H1 (cell line): Measurements from ENCODE around the gene ARHGEF40. TPM values are rescaled to one million over a fixed set of nuclear protein-coding genes. Genes with fewer than 3 reads are reported as not detected.

Experiments
- CTBP2 ChIP-seq: IDR thresholded peaks from 2 replicates; pipeline ENCODE4 v1.7.0; 2011; ENCODE audit warnings: borderline replicate concordance, mild to moderate bottlenecking, moderate library complexity, mixed read lengths, low read length; ENCODE audit not compliant: insufficient read depth, insufficient read length
- polyA plus RNA-seq, 7 experiments: library from polyadenylated mRNA; depleted of rRNA in 3 of 7; stranded (reverse) in 5 of 7; unstranded in 2 of 7; fragments of >200 nt in 5 of 7; fragments of 200-250 nt in 2 of 7; gene quantifications; 1 replicate in 5 of 7; 2 replicates in 1 of 7; 4 replicates in 1 of 7; pipeline versions ENCODE4 v1.2.1 to v1.2.3, GENCODE V29; 2011 to 2013; ENCODE audit warnings: missing spikeins in 2 of 7, mixed read lengths in 2 of 7
- total RNA-seq: library from RNA; stranded (reverse); fragmentation: NEBNext Ultra II Directional; extraction: Animal tissue kit (Norgen Biotek cat#: 25700); gene quantifications from 2 replicates; pipeline ENCODE4 v1.2.1, GENCODE V29; 2021

The ARHGEF40 gene
- total and polyA plus RNA-seq, 2 of the 8 experiments (the other 6 are each of a cell fraction or from before 2014, with no cell fraction given): 53.1 to 101 TPM

GRCh38 chr14:21034707-21035106 lies 35.4 kb upstream of the ARHGEF40 start, which contains the start of gene RNASE13 (continued):
- no peak for TF ChIP-seq CTBP2
- TF ChIP-seq, all 59 proteins: peak for 0
